MM.1S (cell line): ENCODE measurements around the gene TNRC6A.

Source experiments
- CTCF ChIP-seq: fragments of 300-600 bp; sonication (generic); IDR thresholded peaks from 2 replicates; pipeline ENCODE4 v1.5.1; 2016; ENCODE audit warnings: antibody characterized with exemption, low read length, mixed read lengths
- EZH2 ChIP-seq: fragments of 300-600 bp; sonication (generic); optimal IDR thresholded peaks from 2 replicates; pipeline ENCODE3; 2017; ENCODE audit warnings: low read depth, mild to moderate bottlenecking, antibody characterized with exemption, low read length, mixed read lengths
- EZH2phosphoT487 ChIP-seq: fragments of 300-600 bp; sonication (generic); IDR thresholded peaks from 2 replicates; pipeline ENCODE4 v1.6.1; 2018; ENCODE audit warnings: antibody characterized with exemption, low read length

GRCh38 chr16:24766057-24766456 is 36.6 kb downstream of the TNRC6A start:
- TF ChIP-seq EZH2phosphoT487 (no peak), CTCF (no peak), EZH2 (no peak)
